ENCODE measurements around the gene CEP83. TPM values are rescaled to one million over a fixed set of nuclear protein-coding genes. Genes with fewer than 3 reads are reported as not detected.
A peak's percentile ranks its signal among the peaks of the same experiment; 100 is the strongest.
"Not testable (repeated sequence)": the region's sequence is repeated elsewhere in the genome, so short reads cannot be mapped to it uniquely, and the experiment has no call there.

Gene CEP83
- total and polyA plus RNA-seq, 2 experiments from 2014 or later = 5.8 to 6.9 TPM

DNA sequence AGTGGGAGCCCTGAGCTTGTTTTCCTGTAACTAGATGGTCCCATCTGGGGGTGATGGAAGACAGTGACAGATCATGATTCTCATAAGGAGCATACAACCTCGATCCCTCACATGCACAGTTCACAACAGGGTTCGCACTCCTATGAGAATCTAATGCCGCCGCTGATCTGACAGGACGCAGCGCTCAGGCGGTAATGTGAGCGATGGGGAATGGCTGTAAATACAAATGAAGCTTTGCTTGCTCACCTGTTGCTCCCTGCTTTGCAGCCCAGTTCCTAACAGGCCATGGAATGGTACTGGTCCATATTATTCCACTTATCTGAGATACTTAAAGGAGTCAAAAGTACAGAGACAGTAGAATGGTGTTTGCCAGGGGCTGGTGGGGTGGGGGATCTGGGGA is 9.9 kb upstream of the CEP83 start:
- in situ Hi-C loops (cut with MboI) = no loop called here
- 75 to 78% methylated on average over 8 of the region's 8 CpGs for WGBS, 2 experiments (ENCODE audit: low coverage in 1 of 2, low lambda C conversion rate in 2 of 2, missing lambda C conversion rate in 2 of 2)
- Histone ChIP-seq H3K4me2 (ENCODE audit: unreplicated experiment) (no peak overlapping the region), H2AFZ (no peak overlapping the region), H4K20me1 (ENCODE audit: insufficient read depth) (no peaks in the 10 kb centered on the region), H3K36me3 (ENCODE audit: low read depth) (no peaks in the 10 kb centered on the region), H3K4me3 (no peak overlapping the region), H3F3A (ENCODE audit: insufficient read depth) (no peaks in the 10 kb centered on the region), H3K27ac (no peak overlapping the region), H3K9ac (no peak overlapping the region), H3K79me2 (ENCODE audit: insufficient read depth) (no peaks in the 10 kb centered on the region), H3K9me3 (ENCODE audit: low read depth) (no peaks in the 10 kb centered on the region), H3K27me3 (replicated peaks; ENCODE audit: insufficient read depth) (0 out of 2 replicates have a peak, but pooled peaks cover 9% of the 10 kb centered on the region), H3K9me2 (ENCODE audit: insufficient read depth) (no peaks in the 10 kb centered on the region), H3K4me1 (ENCODE audit: insufficient read depth) (no peaks in the 10 kb centered on the region)
- TF ChIP-seq EZH2 (IDR thresholded peaks at IDR 0.05; ENCODE audit: insufficient read depth, poor library complexity, severe bottlenecking) (no peak), EZH2phosphoT487 (IDR thresholded peaks at IDR 0.05; ENCODE audit: insufficient read depth, low read depth) (no peak)
- no peak for DNase-seq

DNA sequence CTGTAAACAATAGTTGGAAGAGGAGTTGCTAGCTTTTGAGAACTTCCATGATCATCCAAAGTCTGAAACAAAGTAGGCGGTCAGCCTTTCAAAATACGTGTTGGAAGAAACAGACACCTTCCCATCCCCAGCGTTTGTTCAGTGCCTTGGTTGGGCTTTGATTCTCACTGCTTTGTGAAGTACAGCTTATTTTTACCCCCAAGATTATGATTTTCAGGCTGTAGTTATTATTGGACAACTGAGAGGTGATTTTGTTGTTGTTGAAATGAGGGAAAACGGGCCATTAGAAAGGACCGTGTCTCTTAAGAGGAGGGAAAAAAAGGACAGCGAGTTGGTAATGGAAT is 921 bp upstream of the CEP83 start:
- WGBS, 2 experiments (ENCODE audit: low coverage in 1 of 2, low lambda C conversion rate in 2 of 2, missing lambda C conversion rate in 2 of 2) = 2 to 4% methylated on average over 6 of the region's 6 CpGs
- no peak for TF ChIP-seq EZH2 (IDR thresholded peaks at IDR 0.05; ENCODE audit: insufficient read depth, poor library complexity, severe bottlenecking)
- no peak for TF ChIP-seq EZH2phosphoT487 (IDR thresholded peaks at IDR 0.05; ENCODE audit: insufficient read depth, low read depth)
- no peaks in the 10 kb centered on the region for H3K36me3 ChIP-seq (ENCODE audit: low read depth)
- peak overlapping the region; percentile 96 for H3K9ac ChIP-seq
- in situ Hi-C loops (cut with MboI) = no loop called here
- H4K20me1 ChIP-seq (ENCODE audit: insufficient read depth) = no peaks in the 10 kb centered on the region
- H3K27ac ChIP-seq = peak overlapping the region; percentile 92
- H3F3A ChIP-seq (ENCODE audit: insufficient read depth) = peaks cover 16% of the 10 kb centered on the region
- H3K79me2 ChIP-seq (ENCODE audit: insufficient read depth) = peaks cover 35% of the 10 kb centered on the region
- H3K4me2 ChIP-seq (ENCODE audit: unreplicated experiment) = peak overlapping the region; percentile 94
- H3K4me3 ChIP-seq = peak overlapping the region; percentile 93
- peaks cover 10% of the 10 kb centered on the region for H3K4me1 ChIP-seq (ENCODE audit: insufficient read depth)
- H2AFZ ChIP-seq = peak overlapping the region; percentile 95
- H3K9me2 ChIP-seq (ENCODE audit: insufficient read depth) = no peaks in the 10 kb centered on the region
- no peaks in the 10 kb centered on the region for H3K9me3 ChIP-seq (ENCODE audit: low read depth)
- DNase-seq = peak; percentile 30
- no peaks in the 10 kb centered on the region for H3K27me3 ChIP-seq (replicated peaks; ENCODE audit: insufficient read depth)

DNA sequence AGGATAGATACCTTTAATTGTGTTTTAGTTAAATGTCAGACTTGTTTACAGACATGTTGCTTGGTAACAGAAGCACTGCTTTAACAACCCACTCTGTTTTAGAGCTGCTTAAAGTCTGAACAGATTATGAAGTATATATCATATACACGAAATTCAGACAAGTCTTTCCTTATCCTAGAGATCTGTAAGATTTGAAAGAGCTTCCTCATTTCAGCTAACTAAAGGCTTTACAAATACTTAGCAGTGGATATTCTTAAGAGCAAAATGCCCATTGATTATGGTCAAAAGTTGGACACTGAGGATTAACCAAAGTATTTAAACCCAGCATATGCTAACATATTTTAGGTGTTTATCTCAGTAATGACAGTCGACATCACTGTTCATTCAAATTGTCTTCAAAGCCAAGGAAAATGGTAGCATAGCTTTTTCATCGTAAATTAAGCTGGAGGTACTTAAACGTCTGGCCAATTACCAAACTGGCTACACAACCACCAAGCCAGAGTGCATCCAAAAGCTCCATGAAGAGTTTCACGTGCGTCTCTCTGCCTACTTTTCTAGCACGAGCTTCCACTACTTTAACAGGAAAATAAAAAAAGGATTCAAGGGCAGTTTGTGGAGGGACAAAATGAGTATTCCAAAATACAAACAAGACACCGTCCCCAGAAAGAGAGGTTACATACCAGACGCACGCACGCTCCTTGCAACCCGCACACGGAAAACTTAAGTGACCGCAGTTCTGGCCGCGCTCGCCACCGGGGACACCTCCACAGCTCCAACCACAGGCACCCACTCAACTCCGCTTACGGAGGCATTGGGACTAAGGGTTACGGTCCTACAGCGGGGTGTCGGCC is 565 bp downstream of the CEP83 start:
- H3K79me2 ChIP-seq (ENCODE audit: insufficient read depth) = peaks cover 48% of the 10 kb centered on the region
- WGBS, 2 experiments (ENCODE audit: low coverage in 1 of 2, low lambda C conversion rate in 2 of 2, missing lambda C conversion rate in 2 of 2) = 4 to 5% methylated on average over 23 of the region's 23 CpGs
- TF ChIP-seq EZH2phosphoT487 (IDR thresholded peaks at IDR 0.05; ENCODE audit: insufficient read depth, low read depth) (no peak), EZH2 (IDR thresholded peaks at IDR 0.05; ENCODE audit: insufficient read depth, poor library complexity, severe bottlenecking) (no peak)
- H3K36me3 ChIP-seq (ENCODE audit: low read depth) = no peaks in the 10 kb centered on the region
- DNase-seq = peak; percentile 74
- peaks cover 10% of the 10 kb centered on the region for H3K4me1 ChIP-seq (ENCODE audit: insufficient read depth)
- H3K27ac ChIP-seq = peak overlapping the region; percentile 92
- no peaks in the 10 kb centered on the region for H3K9me3 ChIP-seq (ENCODE audit: low read depth)
- peak overlapping the region; percentile 95 for H2AFZ ChIP-seq
- H3F3A ChIP-seq (ENCODE audit: insufficient read depth) = peaks cover 16% of the 10 kb centered on the region
- peak overlapping the region; percentile 94 for H3K4me2 ChIP-seq (ENCODE audit: unreplicated experiment)
- H3K4me3 ChIP-seq = peak overlapping the region; percentile 93
- no peaks in the 10 kb centered on the region for H3K27me3 ChIP-seq (replicated peaks; ENCODE audit: insufficient read depth)
- H3K9ac ChIP-seq = peak overlapping the region; percentile 96
- in situ Hi-C loops (cut with MboI) = no loop called here
- no peaks in the 10 kb centered on the region for H4K20me1 ChIP-seq (ENCODE audit: insufficient read depth)
- H3K9me2 ChIP-seq (ENCODE audit: insufficient read depth) = no peaks in the 10 kb centered on the region

DNA sequence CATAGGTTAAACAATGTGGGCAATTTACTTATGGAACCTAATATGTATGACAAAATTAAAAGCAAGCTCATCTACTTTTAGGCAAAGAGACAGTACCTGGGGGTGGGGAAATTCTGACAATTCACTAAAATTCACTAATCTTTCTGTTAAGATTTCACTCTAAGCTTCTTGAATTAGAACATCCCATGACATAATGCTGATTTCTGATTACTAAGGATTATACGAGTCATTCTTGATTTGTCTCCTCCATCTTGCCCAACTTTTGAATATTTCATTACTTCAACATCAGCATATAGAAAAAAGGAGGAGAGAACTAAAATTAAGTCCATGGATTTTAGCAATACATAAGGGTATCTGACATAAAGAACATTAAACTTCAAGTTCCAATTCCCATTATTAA is 2.4 kb downstream of the CEP83 start:
- TF ChIP-seq EZH2phosphoT487 (IDR thresholded peaks at IDR 0.05; ENCODE audit: insufficient read depth, low read depth) (no peak), EZH2 (IDR thresholded peaks at IDR 0.05; ENCODE audit: insufficient read depth, poor library complexity, severe bottlenecking) (no peak)
- Histone ChIP-seq H3K9me3 (ENCODE audit: low read depth) (no peaks in the 10 kb centered on the region), H3K9me2 (ENCODE audit: insufficient read depth) (no peaks in the 10 kb centered on the region), H4K20me1 (ENCODE audit: insufficient read depth) (no peaks in the 10 kb centered on the region), H2AFZ (no peak overlapping the region), H3K4me2 (ENCODE audit: unreplicated experiment) (no peak overlapping the region), H3K4me3 (no peak overlapping the region), H3K4me1 (ENCODE audit: insufficient read depth) (peaks cover 10% of the 10 kb centered on the region), H3F3A (ENCODE audit: insufficient read depth) (peaks cover 16% of the 10 kb centered on the region), H3K27me3 (replicated peaks; ENCODE audit: insufficient read depth) (no peaks in the 10 kb centered on the region), H3K9ac (no peak overlapping the region), H3K79me2 (ENCODE audit: insufficient read depth) (peaks cover 66% of the 10 kb centered on the region), H3K27ac (no peak overlapping the region), H3K36me3 (ENCODE audit: low read depth) (no peaks in the 10 kb centered on the region)
- 92 to 93% methylated on average over 1 of the region's 1 CpG for WGBS, 2 experiments (ENCODE audit: low coverage in 1 of 2, low lambda C conversion rate in 2 of 2, missing lambda C conversion rate in 2 of 2)
- in situ Hi-C loops (cut with MboI) = no loop called here
- peak; percentile 32 for DNase-seq

DNA sequence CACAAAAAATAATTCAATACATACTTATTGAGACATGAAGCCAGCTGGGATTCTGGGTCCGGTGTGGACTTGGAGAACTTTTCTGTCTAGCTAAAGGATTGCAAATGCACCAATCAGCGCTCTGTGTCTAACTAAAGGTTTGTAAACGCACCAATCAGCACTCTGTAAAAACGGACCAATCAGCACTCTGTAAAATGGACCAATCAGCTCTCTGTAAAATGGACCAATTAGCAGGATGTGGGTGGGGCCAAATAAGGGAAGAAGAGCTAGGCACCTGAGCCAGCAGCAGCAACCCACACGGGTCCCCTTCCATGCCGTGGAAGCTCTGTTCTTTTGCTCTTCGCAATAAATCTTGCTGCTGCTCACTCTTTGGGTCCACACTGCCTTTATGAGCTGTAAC is 5.3 kb downstream of the CEP83 start:
- H3K4me3 ChIP-seq; H3K9ac ChIP-seq; H3K9me3 ChIP-seq (ENCODE audit: low read depth); in situ Hi-C loops (cut with MboI); H2AFZ ChIP-seq; DNase-seq; H4K20me1 ChIP-seq (ENCODE audit: insufficient read depth); H3K4me2 ChIP-seq (ENCODE audit: unreplicated experiment); H3K27me3 ChIP-seq (replicated peaks; ENCODE audit: insufficient read depth); H3K27ac ChIP-seq; H3K9me2 ChIP-seq (ENCODE audit: insufficient read depth); H3K36me3 ChIP-seq (ENCODE audit: low read depth); H3F3A ChIP-seq (ENCODE audit: insufficient read depth): not testable (repeated sequence)
- peaks cover 10% of the 10 kb centered on the region for H3K4me1 ChIP-seq (ENCODE audit: insufficient read depth)
- WGBS, 2 experiments (ENCODE audit: low coverage in 1 of 2, low lambda C conversion rate in 2 of 2, missing lambda C conversion rate in 2 of 2) = 82% methylated on average over 7 of the region's 7 CpGs
- H3K79me2 ChIP-seq (ENCODE audit: insufficient read depth) = peaks cover 86% of the 10 kb centered on the region
